ENCODE results near the gene TIMP3. TPM values are rescaled to one million over a fixed set of nuclear protein-coding genes. Genes with fewer than 3 reads are reported as not detected.

TIMP3 gene
- total RNA-seq, 1 experiment from 2014 or later, result 12.3 TPM

DNA sequence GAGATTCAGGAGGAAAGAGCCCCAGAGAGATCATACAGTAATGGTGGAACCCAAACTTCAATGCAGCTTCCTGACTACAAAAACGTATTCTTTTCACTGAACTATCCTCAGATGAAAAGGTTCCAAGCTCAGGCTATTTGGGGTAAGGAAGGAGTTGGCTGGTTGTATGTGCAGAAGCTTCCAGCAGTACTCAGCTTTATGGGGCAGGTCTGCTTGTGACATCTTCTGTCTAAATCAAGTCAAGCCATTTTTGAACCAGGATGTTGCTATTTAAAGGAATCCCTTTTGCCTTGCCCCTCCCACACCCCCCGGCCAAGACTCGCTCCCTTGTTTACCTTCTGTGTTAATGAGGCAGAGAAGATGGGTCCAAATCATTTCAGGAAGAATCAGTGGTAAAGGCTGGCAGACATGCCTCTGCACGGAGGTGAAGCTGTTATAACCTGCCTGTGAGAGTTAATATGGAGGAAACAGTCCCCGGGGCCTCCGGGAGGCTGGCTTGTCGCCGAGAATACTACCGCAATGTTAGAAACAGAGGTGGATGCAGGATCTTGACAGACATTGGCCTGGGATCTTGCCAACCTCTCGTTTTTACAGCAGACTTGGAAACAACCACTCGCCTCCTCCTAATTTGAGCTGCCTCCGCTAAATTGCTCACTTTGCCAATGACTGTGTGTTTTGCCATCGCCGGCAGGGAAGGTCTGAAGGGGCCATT is 45.4 kb downstream of the TIMP3 start:
- H3K4me3 Mint-ChIP-seq (ENCODE audit: low read depth, unreplicated experiment), result no peak overlapping the region
- H3K27me3 Mint-ChIP-seq (ENCODE audit: unreplicated experiment), result peaks cover 32% of the 10 kb centered on the region
- DNase-seq, result no peak
- H3K27ac Mint-ChIP-seq (ENCODE audit: unreplicated experiment), result no peak overlapping the region
- intact Hi-C loops (cut with micrococcal nuclease; ENCODE audit: unreplicated experiment), result no loop called here
- CTCF ChIA-PET, result interaction anchor here (1.0 kb wide), 1 partner anchor 15 kb away, joined by 3 read pairs; no protein-coding TSS in a partner anchor
- H3K36me3 Mint-ChIP-seq (ENCODE audit: insufficient read depth, unreplicated experiment), result no peaks in the 10 kb centered on the region
- H3K4me1 Mint-ChIP-seq (ENCODE audit: low read depth, unreplicated experiment), result no peaks in the 10 kb centered on the region
- no peaks in the 10 kb centered on the region for H3K9me3 Mint-ChIP-seq (ENCODE audit: low read depth, unreplicated experiment)
- BruUV-seq (replicated peaks), result no TSS peak
- TF ChIP-seq, protein P1, sequence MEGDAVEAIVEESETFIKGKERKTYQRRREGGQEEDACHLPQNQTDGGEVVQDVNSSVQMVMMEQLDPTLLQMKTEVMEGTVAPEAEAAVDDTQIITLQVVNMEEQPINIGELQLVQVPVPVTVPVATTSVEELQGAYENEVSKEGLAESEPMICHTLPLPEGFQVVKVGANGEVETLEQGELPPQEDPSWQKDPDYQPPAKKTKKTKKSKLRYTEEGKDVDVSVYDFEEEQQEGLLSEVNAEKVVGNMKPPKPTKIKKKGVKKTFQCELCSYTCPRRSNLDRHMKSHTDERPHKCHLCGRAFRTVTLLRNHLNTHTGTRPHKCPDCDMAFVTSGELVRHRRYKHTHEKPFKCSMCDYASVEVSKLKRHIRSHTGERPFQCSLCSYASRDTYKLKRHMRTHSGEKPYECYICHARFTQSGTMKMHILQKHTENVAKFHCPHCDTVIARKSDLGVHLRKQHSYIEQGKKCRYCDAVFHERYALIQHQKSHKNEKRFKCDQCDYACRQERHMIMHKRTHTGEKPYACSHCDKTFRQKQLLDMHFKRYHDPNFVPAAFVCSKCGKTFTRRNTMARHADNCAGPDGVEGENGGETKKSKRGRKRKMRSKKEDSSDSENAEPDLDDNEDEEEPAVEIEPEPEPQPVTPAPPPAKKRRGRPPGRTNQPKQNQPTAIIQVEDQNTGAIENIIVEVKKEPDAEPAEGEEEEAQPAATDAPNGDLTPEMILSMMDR (IDR thresholded peaks at IDR 0.05; ENCODE audit: unreplicated experiment), result no peak

DNA sequence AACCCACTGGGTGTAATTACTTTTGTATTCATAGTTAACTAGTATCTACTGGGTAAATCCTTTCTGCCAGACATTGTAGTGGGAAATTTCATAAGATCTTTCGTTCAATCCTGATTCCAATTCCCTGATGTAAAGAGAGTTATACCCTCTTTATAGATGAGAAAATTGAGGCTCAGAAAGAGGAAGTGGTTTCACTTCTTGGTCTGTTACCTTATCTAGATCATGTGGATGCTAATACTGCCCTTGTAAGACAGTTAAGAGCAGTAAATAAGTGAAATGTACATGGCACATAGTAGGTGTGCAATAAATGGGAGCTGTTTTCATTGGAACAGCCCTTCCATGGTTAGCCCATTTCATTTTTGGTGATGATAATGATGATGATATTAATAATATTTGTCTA is 46.7 kb downstream of the TIMP3 start:
- CTCF ChIA-PET, result no interaction called here
- Mint-ChIP-seq H3K4me3 (ENCODE audit: low read depth, unreplicated experiment) (no peak overlapping the region), H3K27me3 (ENCODE audit: unreplicated experiment) (peaks cover 30% of the 10 kb centered on the region), H3K36me3 (ENCODE audit: insufficient read depth, unreplicated experiment) (no peaks in the 10 kb centered on the region), H3K4me1 (ENCODE audit: low read depth, unreplicated experiment) (no peaks in the 10 kb centered on the region), H3K9me3 (ENCODE audit: low read depth, unreplicated experiment) (no peaks in the 10 kb centered on the region), H3K27ac (ENCODE audit: unreplicated experiment) (no peak overlapping the region)
- no peak for DNase-seq
- TF ChIP-seq, protein P1 (IDR thresholded peaks at IDR 0.05; ENCODE audit: unreplicated experiment), result no peak
- intact Hi-C loops (cut with micrococcal nuclease; ENCODE audit: unreplicated experiment), result no loop called here
- BruUV-seq (replicated peaks), result no TSS peak

DNA sequence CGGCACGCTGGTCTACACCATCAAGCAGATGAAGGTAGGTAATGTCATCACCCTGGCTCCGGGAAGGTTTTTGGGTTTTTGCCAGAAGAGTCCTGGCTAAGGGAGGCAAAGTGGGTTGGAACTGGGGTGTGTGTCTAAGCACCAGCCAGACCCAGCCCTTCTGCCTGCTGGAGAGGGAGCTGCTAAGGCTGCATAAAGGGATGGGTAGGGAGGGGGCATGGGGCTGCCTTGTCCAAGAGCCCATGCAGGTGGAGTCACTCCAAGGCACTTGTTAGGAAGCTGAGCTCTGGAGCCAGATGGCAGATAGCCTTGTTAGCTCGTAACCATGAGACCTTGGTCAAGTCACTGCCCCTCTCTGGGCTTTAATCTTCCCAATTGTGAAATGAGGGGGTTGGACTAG is 48.0 kb downstream of the TIMP3 start:
- BruUV-seq (replicated peaks), result no TSS peak
- intact Hi-C loops (cut with micrococcal nuclease; ENCODE audit: unreplicated experiment), result no loop called here
- Mint-ChIP-seq H3K4me3 (ENCODE audit: low read depth, unreplicated experiment) (no peak overlapping the region), H3K27ac (ENCODE audit: unreplicated experiment) (no peak overlapping the region), H3K27me3 (ENCODE audit: unreplicated experiment) (peaks cover 21% of the 10 kb centered on the region), H3K36me3 (ENCODE audit: insufficient read depth, unreplicated experiment) (no peaks in the 10 kb centered on the region), H3K9me3 (ENCODE audit: low read depth, unreplicated experiment) (no peaks in the 10 kb centered on the region), H3K4me1 (ENCODE audit: low read depth, unreplicated experiment) (no peaks in the 10 kb centered on the region)
- TF ChIP-seq, protein P1 (IDR thresholded peaks at IDR 0.05; ENCODE audit: unreplicated experiment), result no peak
- no peak for DNase-seq
- CTCF ChIA-PET, result interaction anchor here (0.7 kb wide), 1 partner anchor 143 kb away, joined by 3 read pairs; no protein-coding TSS in a partner anchor

DNA sequence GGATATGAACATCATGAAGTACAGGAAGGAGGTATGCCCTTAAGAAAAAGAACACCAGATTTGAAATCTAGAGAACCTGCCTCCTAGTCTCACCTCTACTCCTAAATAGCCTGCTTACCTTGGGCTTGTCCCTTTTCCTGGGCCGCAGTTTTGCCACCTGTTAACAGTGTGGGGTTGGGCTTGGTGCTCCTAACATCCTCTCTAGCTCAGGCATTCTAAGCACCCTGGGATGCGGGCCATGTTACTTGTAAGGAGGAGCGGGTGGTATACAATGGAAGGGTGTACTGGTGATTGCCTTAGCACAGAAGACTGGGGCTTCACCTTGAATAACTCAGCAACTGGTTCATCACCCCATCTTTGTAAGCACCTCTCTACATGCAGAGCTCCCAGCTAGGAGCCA is 48.7 kb downstream of the TIMP3 start:
- H3K27ac Mint-ChIP-seq (ENCODE audit: unreplicated experiment), result no peak overlapping the region
- CTCF ChIA-PET, result interaction anchor here (0.7 kb wide), 1 partner anchor 142 kb away, joined by 3 read pairs; no protein-coding TSS in a partner anchor
- no peaks in the 10 kb centered on the region for H3K36me3 Mint-ChIP-seq (ENCODE audit: insufficient read depth, unreplicated experiment)
- no peak overlapping the region for H3K4me3 Mint-ChIP-seq (ENCODE audit: low read depth, unreplicated experiment)
- H3K4me1 Mint-ChIP-seq (ENCODE audit: low read depth, unreplicated experiment), result no peaks in the 10 kb centered on the region
- BruUV-seq (replicated peaks), result no TSS peak
- DNase-seq, result no peak
- no peaks in the 10 kb centered on the region for H3K9me3 Mint-ChIP-seq (ENCODE audit: low read depth, unreplicated experiment)
- TF ChIP-seq, protein P1 (IDR thresholded peaks at IDR 0.05; ENCODE audit: unreplicated experiment), result no peak
- intact Hi-C loops (cut with micrococcal nuclease; ENCODE audit: unreplicated experiment), result no loop called here
- H3K27me3 Mint-ChIP-seq (ENCODE audit: unreplicated experiment), result peaks cover 21% of the 10 kb centered on the region
